ENCODE results near the gene UTS2R.

UTS2R gene

GRCh38 chr17:82388223-82388921 is 16.8 kb downstream of the UTS2R start:
- no peak for DNase-seq (ENCODE audit: low read depth in 2 of 2, low spot score in 1 of 2)

GRCh38 chr17:82388922-82389283 is 17.3 kb downstream of the UTS2R start:
- no peak for DNase-seq (ENCODE audit: low read depth in 2 of 2, low spot score in 1 of 2)

- no peak for DNase-seq (ENCODE audit: low read depth in 2 of 2, low spot score in 1 of 2)
These were observed 17.8 kb downstream of the UTS2R start for GRCh38 chr17:82389379-82389778.

- DNase-seq (ENCODE audit: low read depth in 2 of 2, low spot score in 1 of 2): no peak
These were observed 18.7 kb downstream of the UTS2R start for GRCh38 chr17:82390015-82390859.

GRCh38 chr17:82390860-82391435 is 19.4 kb downstream of the UTS2R start:
- no peak for DNase-seq (ENCODE audit: low read depth in 2 of 2, low spot score in 1 of 2)

GRCh38 chr17:82391496-82392066 is 20.0 kb downstream of the UTS2R start:
- no peak for DNase-seq (ENCODE audit: low read depth in 2 of 2, low spot score in 1 of 2)

GRCh38 chr17:82392209-82392920 is 20.8 kb downstream of the UTS2R start:
- DNase-seq (ENCODE audit: low read depth in 2 of 2, low spot score in 1 of 2): no peak

GRCh38 chr17:82392941-82393340 is 21.4 kb downstream of the UTS2R start:
- DNase-seq (ENCODE audit: low read depth in 2 of 2, low spot score in 1 of 2): no peak

GRCh38 chr17:82394278-82394677 is 22.7 kb downstream of the UTS2R start:
- no peak for DNase-seq (ENCODE audit: low read depth in 2 of 2, low spot score in 1 of 2)

- no peak for DNase-seq (ENCODE audit: low read depth in 2 of 2, low spot score in 1 of 2)
These were observed 25.3 kb downstream of the UTS2R start for GRCh38 chr17:82396601-82397435.

- no peak for DNase-seq (ENCODE audit: low read depth in 2 of 2, low spot score in 1 of 2)
These were observed 26.1 kb downstream of the UTS2R start for GRCh38 chr17:82397449-82398335.

GRCh38 chr17:82399041-82399441 is 27.5 kb downstream of the UTS2R start:
- DNase-seq (ENCODE audit: low read depth in 2 of 2, low spot score in 1 of 2): no peak

- DNase-seq (ENCODE audit: low read depth in 2 of 2, low spot score in 1 of 2): no peak
These were observed 28.1 kb downstream of the UTS2R start for GRCh38 chr17:82399601-82400101.

- DNase-seq (ENCODE audit: low read depth in 2 of 2, low spot score in 1 of 2): no peak
These were observed 28.6 kb downstream of the UTS2R start for GRCh38 chr17:82400206-82400605.

- DNase-seq (ENCODE audit: low read depth in 2 of 2, low spot score in 1 of 2): peak; percentile 23
These were observed 29.3 kb downstream of the UTS2R start for GRCh38 chr17:82400830-82401229.

- DNase-seq (ENCODE audit: low read depth in 2 of 2, low spot score in 1 of 2): no peak
These were observed 31.3 kb downstream of the UTS2R start for GRCh38 chr17:82402865-82403264.

GRCh38 chr17:82403662-82404660 is 32.4 kb downstream of the UTS2R start:
- no peak for DNase-seq (ENCODE audit: low read depth in 2 of 2, low spot score in 1 of 2)

GRCh38 chr17:82405051-82405450 is 33.5 kb downstream of the UTS2R start:
- DNase-seq (ENCODE audit: low read depth in 2 of 2, low spot score in 1 of 2): no peak
